Uterus (tissue), 2 donors: ENCODE data around the gene DHTKD1.

ENCODE experiments used
- CTCF ChIP-seq, 4 experiments: fragments of 200-600 bp in 2 of 4; fragments of 450-650 bp in 2 of 4; sonication (generic) in 2 of 4; IDR thresholded peaks; one replicate each; pipeline ENCODE4 v1.5.1; 2016 to 2019; ENCODE audit warnings: antibody characterized with exemption in 4 of 4, mild to moderate bottlenecking in 2 of 4, moderate library complexity in 1 of 4
- POLR2A ChIP-seq, 2 donors: fragments of 450-650 bp; IDR thresholded peaks; one replicate each; pipeline ENCODE4 v1.6.1; 2016; ENCODE audit warnings: antibody characterized with exemption in 2 of 2, mild to moderate bottlenecking in 1 of 2, moderate library complexity in 1 of 2

GRCh38 chr10:12135631-12136030 is 66.9 kb downstream of the DHTKD1 start:
- TF ChIP-seq CTCF (IDR thresholded peaks at IDR 0.05) (no peak), POLR2A (IDR thresholded peaks at IDR 0.05) (no peak)
